Chondrocyte (in vitro differentiated cells): ENCODE measurements around the gene ESR1. TPM values are rescaled to one million over a fixed set of nuclear protein-coding genes. Genes with fewer than 3 reads are reported as not detected.
"Not testable (repeated sequence)": the region's sequence is repeated elsewhere in the genome, so short reads cannot be mapped to it uniquely, and the experiment has no call there.

ENCODE experiments used
- DNase-seq: peaks from one replicate; pipeline ENCODE4 v3.0.0; 2021; ENCODE audit warnings: mixed read lengths, low spot score
- H3K27ac Mint-ChIP-seq: one replicate; pipeline ENCODE4 v1.8.0; 2021; ENCODE audit warnings: mild to moderate bottlenecking, moderate library complexity, mixed read lengths; ENCODE audit not compliant: unreplicated experiment
- H3K27me3 Mint-ChIP-seq: 2 replicates; pipeline ENCODE4 v1.8.0; 2021; ENCODE audit warnings: low read depth, mixed read lengths
- H3K36me3 Mint-ChIP-seq: 2 replicates; pipeline ENCODE4 v1.8.0; 2021; ENCODE audit warnings: low read depth, mixed read lengths
- H3K4me1 Mint-ChIP-seq: 2 replicates; pipeline ENCODE4 v1.8.0; 2021; ENCODE audit warnings: low read depth, mild to moderate bottlenecking, mixed read lengths
- H3K4me3 Mint-ChIP-seq: one replicate; pipeline ENCODE4 v1.8.0; 2021; ENCODE audit warnings: mild to moderate bottlenecking, moderate library complexity, mixed read lengths; ENCODE audit not compliant: unreplicated experiment
- H3K9me3 Mint-ChIP-seq: 2 replicates; pipeline ENCODE4 v1.8.0; 2021; ENCODE audit warnings: low read depth, mixed read lengths
- total RNA-seq: library from RNA; stranded (reverse); gene quantifications from 3 replicates; pipeline ENCODE4 v1.2.1, GENCODE V29; 2021
- TF ChIP-seq, protein P1 (sequence below): fragments of 200-600 bp; sonication (generic); IDR thresholded peaks from 2 replicates; pipeline ENCODE4 v1.5.0; 2021; ENCODE audit warnings: antibody characterized with exemption, mild to moderate bottlenecking, moderate library complexity

ESR1 gene
- total RNA-seq, 1 donor from 2014 or later = not detected

DNA sequence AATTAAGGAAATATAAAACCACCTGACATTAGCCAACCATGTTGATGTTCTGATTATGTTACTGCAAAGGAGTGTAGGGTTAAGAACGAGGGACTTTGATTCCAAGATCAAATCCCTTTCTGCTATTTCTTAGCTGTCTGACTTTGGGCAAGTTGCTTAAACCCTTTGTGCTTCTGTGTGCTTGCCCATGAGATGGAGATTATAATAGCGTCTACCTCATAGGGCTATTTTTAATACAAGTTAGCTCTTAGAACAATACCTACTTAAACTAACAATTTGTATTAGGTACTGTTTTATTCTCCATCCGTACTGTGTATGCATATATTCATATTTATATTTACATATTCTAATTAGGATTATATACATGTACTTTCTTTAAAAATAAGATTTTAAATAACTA lies 263.8 kb downstream of the ESR1 start:
- Mint-ChIP-seq H3K9me3 (peaks cover 13% of the 10 kb centered on the region), H3K4me3 (no peak overlapping the region), H3K4me1 (no peaks in the 10 kb centered on the region), H3K27me3 (peaks cover 8% of the 10 kb centered on the region), H3K36me3 (peaks cover 4% of the 10 kb centered on the region), H3K27ac (no peak overlapping the region)
- DNase-seq = no peak
- TF ChIP-seq, protein P1, sequence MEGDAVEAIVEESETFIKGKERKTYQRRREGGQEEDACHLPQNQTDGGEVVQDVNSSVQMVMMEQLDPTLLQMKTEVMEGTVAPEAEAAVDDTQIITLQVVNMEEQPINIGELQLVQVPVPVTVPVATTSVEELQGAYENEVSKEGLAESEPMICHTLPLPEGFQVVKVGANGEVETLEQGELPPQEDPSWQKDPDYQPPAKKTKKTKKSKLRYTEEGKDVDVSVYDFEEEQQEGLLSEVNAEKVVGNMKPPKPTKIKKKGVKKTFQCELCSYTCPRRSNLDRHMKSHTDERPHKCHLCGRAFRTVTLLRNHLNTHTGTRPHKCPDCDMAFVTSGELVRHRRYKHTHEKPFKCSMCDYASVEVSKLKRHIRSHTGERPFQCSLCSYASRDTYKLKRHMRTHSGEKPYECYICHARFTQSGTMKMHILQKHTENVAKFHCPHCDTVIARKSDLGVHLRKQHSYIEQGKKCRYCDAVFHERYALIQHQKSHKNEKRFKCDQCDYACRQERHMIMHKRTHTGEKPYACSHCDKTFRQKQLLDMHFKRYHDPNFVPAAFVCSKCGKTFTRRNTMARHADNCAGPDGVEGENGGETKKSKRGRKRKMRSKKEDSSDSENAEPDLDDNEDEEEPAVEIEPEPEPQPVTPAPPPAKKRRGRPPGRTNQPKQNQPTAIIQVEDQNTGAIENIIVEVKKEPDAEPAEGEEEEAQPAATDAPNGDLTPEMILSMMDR = no peak

DNA sequence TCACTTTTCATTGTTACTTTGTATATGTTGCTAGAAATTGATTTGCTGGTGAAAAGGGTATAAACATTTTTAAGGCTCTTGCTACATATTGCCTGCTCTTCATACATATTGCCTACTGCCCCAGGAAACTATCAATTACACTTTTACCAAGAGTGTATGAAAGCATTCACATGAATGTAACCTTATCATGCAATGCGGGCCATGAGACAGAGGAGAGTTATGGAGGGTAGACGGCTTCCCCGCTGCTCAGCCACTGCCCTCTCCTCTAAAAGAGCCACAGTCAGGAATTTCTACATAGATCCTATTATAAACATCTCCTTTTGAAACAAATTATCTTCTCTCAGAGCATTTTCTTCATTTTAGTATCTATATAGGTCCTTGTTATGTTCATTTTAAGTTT lies 264.4 kb downstream of the ESR1 start:
- TF ChIP-seq, protein P1 = no peak
- Mint-ChIP-seq H3K9me3 (peaks cover 17% of the 10 kb centered on the region), H3K4me1 (no peaks in the 10 kb centered on the region), H3K27ac (no peak overlapping the region), H3K4me3 (no peak overlapping the region), H3K27me3 (peaks cover 8% of the 10 kb centered on the region), H3K36me3 (peaks cover 6% of the 10 kb centered on the region)
- no peak for DNase-seq

DNA sequence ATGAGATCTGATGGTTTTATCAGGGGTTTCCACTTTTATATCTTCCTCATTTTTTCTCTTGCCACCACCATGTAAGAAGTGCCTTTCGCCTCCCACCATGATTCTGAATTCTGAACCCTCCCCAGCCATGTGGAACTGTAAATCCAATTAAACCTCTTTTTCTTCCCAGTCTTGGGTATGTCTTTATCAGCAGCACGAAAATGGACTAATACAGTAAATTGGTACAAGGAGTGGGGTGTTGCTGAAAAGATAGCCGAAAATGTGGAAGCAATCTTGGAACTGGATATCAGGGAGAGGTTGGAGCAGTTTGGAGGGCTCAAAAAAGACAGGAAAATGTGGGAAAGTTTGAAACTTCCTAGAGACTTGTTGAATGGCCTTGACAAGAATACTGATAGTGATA lies 268.8 kb downstream of the ESR1 start:
- DNase-seq, H3K27me3 Mint-ChIP-seq, H3K36me3 Mint-ChIP-seq, H3K4me1 Mint-ChIP-seq, H3K4me3 Mint-ChIP-seq, H3K27ac Mint-ChIP-seq: not testable (repeated sequence)
- H3K9me3 Mint-ChIP-seq = peaks cover 21% of the 10 kb centered on the region

DNA sequence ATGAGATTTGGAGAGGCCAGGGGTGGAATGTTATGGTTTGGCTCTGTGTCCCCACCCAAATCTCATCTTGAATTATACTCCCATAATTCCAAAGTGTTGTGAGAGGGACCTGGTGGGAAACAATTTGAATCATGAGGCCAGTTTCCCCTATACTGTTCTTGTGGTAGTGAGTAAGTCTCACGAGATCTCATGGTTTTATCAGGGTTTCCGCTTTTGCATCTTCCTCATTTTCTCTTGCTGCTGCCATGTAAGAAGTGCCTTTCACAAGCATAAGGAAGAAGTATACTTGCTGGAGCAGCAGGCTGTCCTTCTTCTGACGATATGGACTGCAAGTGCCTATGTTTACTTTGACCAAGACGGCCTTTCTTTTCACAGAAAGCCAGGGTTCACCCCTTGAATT lies 270.5 kb downstream of the ESR1 start:
- Mint-ChIP-seq H3K27me3 (peaks cover 18% of the 10 kb centered on the region), H3K36me3 (peaks cover 8% of the 10 kb centered on the region), H3K9me3 (peaks cover 23% of the 10 kb centered on the region), H3K27ac (no peak overlapping the region), H3K4me3 (no peak overlapping the region), H3K4me1 (no peaks in the 10 kb centered on the region)
- no peak for DNase-seq
- TF ChIP-seq, protein P1 = no peak

DNA sequence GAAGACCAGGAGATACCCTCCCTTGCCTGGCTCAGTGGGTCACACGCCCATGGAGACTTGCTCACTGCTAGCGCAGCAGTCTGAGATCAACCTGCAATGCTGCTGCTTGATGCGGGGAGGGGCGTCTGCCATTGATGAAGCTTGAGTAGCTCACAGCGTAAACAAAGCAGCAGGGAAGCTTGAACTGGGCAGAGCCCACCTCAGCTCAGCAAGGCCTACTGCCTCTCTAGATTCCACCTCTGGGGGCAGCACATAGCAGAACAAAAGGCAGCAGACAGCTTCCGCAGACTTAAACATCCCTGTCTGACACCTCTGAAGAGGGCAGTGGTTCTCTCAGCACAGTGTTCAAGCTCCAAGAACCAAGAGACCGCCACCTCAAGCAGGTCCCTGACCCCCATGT lies 271.3 kb downstream of the ESR1 start:
- H3K27me3 Mint-ChIP-seq = peaks cover 18% of the 10 kb centered on the region
- H3K4me1 Mint-ChIP-seq = no peaks in the 10 kb centered on the region
- DNase-seq = no peak
- no peak overlapping the region for H3K4me3 Mint-ChIP-seq
- TF ChIP-seq, protein P1 = no peak
- H3K36me3 Mint-ChIP-seq = peaks cover 8% of the 10 kb centered on the region
- peaks cover 24% of the 10 kb centered on the region for H3K9me3 Mint-ChIP-seq
- H3K27ac Mint-ChIP-seq = no peak overlapping the region

DNA sequence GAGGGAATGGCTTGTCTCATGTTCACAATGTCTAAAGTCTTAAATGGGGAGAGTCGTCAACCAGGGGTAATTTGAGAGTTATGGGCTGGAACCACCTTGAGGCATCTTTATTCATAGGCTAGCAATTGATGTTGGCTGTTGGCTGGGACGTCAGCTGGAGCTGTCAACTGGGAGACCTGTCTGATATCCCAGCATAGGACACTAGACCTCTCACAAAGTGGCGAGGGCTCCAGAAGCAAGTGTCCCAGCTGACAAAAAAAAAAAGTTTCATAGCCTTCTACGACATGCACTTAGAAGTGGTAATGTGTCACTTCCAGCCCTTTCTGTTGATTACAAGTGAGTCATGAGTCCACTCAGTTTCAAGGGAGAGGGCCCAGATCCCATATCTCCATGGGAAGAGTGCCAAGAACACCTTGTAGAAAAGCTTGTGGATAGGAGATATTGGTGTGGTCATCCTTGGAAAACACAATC lies 278.0 kb downstream of the ESR1 start:
- H3K9me3 Mint-ChIP-seq = peaks cover 2% of the 10 kb centered on the region
- no peak for DNase-seq
- TF ChIP-seq, protein P1 = no peak
- H3K27ac Mint-ChIP-seq = no peak overlapping the region
- peaks cover 16% of the 10 kb centered on the region for H3K27me3 Mint-ChIP-seq
- peaks cover 2% of the 10 kb centered on the region for H3K36me3 Mint-ChIP-seq
- peaks cover 8% of the 10 kb centered on the region for H3K4me1 Mint-ChIP-seq
- H3K4me3 Mint-ChIP-seq = no peak overlapping the region
